ENCODE measurements around the gene MACF1. TPM values are rescaled to one million over a fixed set of nuclear protein-coding genes. Genes with fewer than 3 reads are reported as not detected.

MACF1 gene
- total and polyA plus RNA-seq, 10 donors, result 50.8 to 641 (median 414) TPM

DNA sequence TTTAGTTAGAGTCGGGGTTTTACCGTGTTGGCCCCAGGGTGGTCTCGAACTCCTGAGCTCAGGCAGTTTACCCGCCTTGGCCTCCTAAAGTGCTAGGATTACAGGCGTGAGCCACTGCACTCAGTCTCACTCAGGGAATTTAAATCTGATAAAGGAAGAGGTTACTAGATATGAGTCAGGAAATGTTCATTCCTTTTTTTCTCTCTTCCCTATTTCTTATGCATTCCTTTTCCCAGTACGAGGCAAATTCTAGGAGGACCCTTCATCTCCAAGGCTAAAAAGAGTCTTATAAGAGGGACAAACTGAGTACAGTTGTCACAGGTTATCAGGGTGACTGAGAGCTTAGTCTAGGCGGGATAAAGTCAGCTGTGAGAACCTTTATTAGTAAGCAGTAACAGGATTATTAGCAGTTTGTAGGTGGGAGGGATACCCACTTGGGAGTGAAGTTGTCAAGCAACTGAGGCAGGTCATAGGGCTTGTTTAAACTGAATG is 9.1 kb downstream of the MACF1 start:
- no peak overlapping the region for H3K4me3 ChIP-seq
- no peak for DNase-seq
- H3K27me3 ChIP-seq (replicated peaks in 1 of 7), result no peaks in the 10 kb centered on the region
- H3K4me1 ChIP-seq, result peaks cover 34 to 69% (median 63%) of the 10 kb centered on the region in 6 donors
- WGBS, 5 donors, result 62 to 72% (median 70%) methylated on average over 7 of the region's 7 CpGs
- no peak for TF ChIP-seq POLR2AphosphoS5 (IDR thresholded peaks at IDR 0.05)
- TF ChIP-seq CTCF (IDR thresholded peaks at IDR 0.05 in 8 of 11, conservative IDR thresholded peaks at IDR 0.05 in 3 of 11), result no peak
- TF ChIP-seq POLR2A (IDR thresholded peaks at IDR 0.05), result no peak
- no peaks in the 10 kb centered on the region for H3K9me3 ChIP-seq
- peak overlapping the region; percentile 21 to 89 (median 88) for H3K27ac ChIP-seq
- H3K36me3 ChIP-seq, result no peaks in the 10 kb centered on the region
- intact Hi-C loops (cut with DNase I; ENCODE audit: low total_unique reads), result no loop called here

DNA sequence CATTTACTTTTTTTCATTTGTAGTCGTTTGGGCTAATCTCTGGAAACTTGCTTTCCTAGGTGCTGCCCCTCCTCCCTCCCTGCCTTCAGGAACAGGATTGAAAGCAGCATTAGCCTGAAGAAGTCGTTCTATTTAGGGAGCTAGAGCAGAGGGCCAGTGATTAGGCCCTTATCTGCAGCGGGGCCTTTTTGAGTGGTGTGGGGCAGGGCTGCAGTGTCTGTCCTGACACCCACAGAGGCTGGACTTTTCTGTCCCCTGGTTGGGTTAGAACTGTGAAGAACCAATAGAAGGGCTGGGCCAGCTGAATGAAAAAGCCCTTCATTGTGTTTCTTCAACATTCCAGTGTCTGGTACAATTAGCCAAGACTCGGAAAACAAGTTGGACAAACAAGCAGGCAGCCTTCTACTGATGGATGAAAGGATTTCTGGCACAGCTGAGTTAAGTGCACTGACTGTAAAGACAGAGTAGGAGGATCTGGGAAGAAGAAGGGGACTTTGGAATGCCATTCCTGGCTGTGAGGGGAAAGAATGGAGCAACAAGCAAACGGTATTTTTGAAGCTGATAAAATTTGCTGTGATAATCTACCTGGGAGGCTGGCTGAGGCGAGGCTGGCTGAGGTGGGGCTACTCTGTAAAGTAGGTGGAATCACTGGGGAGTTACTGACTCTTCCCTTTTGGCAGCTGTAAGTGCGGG is 9.7 kb downstream of the MACF1 start:
- Histone ChIP-seq H3K27me3 (replicated peaks in 1 of 7) (no peaks in the 10 kb centered on the region), H3K4me1 (peaks cover 34 to 75% (median 68%) of the 10 kb centered on the region in 6 donors), H3K9me3 (no peaks in the 10 kb centered on the region), H3K36me3 (peaks cover 0 to 4% (median 0%) of the 10 kb centered on the region in 6 donors), H3K4me3 (no peak overlapping the region), H3K27ac (peak overlapping the region; percentile 21 to 89 (median 88))
- no peak for TF ChIP-seq CTCF (IDR thresholded peaks at IDR 0.05 in 8 of 11, conservative IDR thresholded peaks at IDR 0.05 in 3 of 11)
- TF ChIP-seq POLR2A (IDR thresholded peaks at IDR 0.05), result no peak
- no peak for TF ChIP-seq POLR2AphosphoS5 (IDR thresholded peaks at IDR 0.05)
- no peak for DNase-seq
- WGBS, 5 donors, result 52 to 67% (median 59%) methylated on average over 7 of the region's 7 CpGs
- intact Hi-C loops (cut with DNase I; ENCODE audit: low total_unique reads), result no loop called here

GRCh38 chr1:39214714-39214997 is 10.2 kb downstream of the MACF1 start:
- no peak for DNase-seq
- Histone ChIP-seq H3K9me3 (no peaks in the 10 kb centered on the region), H3K27me3 (replicated peaks in 1 of 7) (no peaks in the 10 kb centered on the region), H3K27ac (peak overlapping the region; percentile 74 to 89 (median 88)), H3K4me3 (peak overlapping the region in 2 of 8 donors; percentile 40 to 67), H3K36me3 (peaks cover 0 to 8% (median 0%) of the 10 kb centered on the region in 6 donors), H3K4me1 (peaks cover 34 to 80% (median 73%) of the 10 kb centered on the region in 6 donors)
- 53 to 72% (median 62%) methylated on average over 1 of the region's 1 CpG for WGBS, 5 donors
- no peak for TF ChIP-seq POLR2A (IDR thresholded peaks at IDR 0.05)
- intact Hi-C loops (cut with DNase I; ENCODE audit: low total_unique reads), result no loop called here

- Histone ChIP-seq H3K4me3 (peak overlapping the region; percentile 20 to 67 (median 40)), H3K27ac (peak overlapping the region; percentile 74 to 89 (median 88)), H3K9me3 (no peaks in the 10 kb centered on the region), H3K4me1 (peaks cover 34 to 83% (median 77%) of the 10 kb centered on the region in 6 donors), H3K36me3 (peaks cover 0 to 8% (median 0%) of the 10 kb centered on the region in 6 donors), H3K27me3 (replicated peaks in 1 of 7) (no peaks in the 10 kb centered on the region)
- TF ChIP-seq POLR2A (IDR thresholded peaks at IDR 0.05), result no peak
- no peak for TF ChIP-seq CTCF (IDR thresholded peaks at IDR 0.05 in 8 of 11, conservative IDR thresholded peaks at IDR 0.05 in 3 of 11)
- TF ChIP-seq POLR2AphosphoS5 (IDR thresholded peaks at IDR 0.05), result peak in 2 of 3 donors; percentile 61 to 76
- peak; percentile 81 for DNase-seq
- 20 to 40% (median 27%) methylated on average over 11 of the region's 11 CpGs for WGBS, 5 donors
- intact Hi-C loops (cut with DNase I; ENCODE audit: low total_unique reads), result no loop called here
Observed at GRCh38 chr1:39214998-39215873, 10.7 kb downstream of the MACF1 start.

Data from spleen (tissue), 11 donors.